Breast epithelium (tissue), 3 donors: ENCODE data around the gene ATP12A. TPM values are rescaled to one million over a fixed set of nuclear protein-coding genes. Genes with fewer than 3 reads are reported as not detected.

Source experiments
- total RNA-seq, 3 donors: library from RNA; depleted of rRNA; stranded (reverse); fragments of >200 nt; gene quantifications; one replicate each; pipeline ENCODE4 v1.1.0, GENCODE V29; 2016

The ATP12A gene
- total RNA-seq, 3 donors from 2014 or later: not detected

Other genes starting within 250 kb of the ATP12A start
- 10 to 100 TPM; 54.1 to 67.0 (median 62.5) TPM for gene PARP4, start 167.6 kb upstream of the ATP12A start, total RNA-seq
- gene RNF17, start 83.8 kb downstream of the ATP12A start, total RNA-seq: under 1 TPM in 1 of 3 donors, not detected in 2; 0.29 TPM